Cardiac fibroblast (primary cell): Measurements from ENCODE around the gene MTOR.

ENCODE experiments used
- DNase-seq, 2 donors: peaks; one replicate each; pipeline versions ENCODE4 v3.0.0 to v3.0.0-alpha.2; 2010; ENCODE audit warnings: low read depth in 2 of 2
- H3K4me3 ChIP-seq, 2 donors: replicated peaks in 1 of 2; 1 replicate in 1 of 2; 2 replicates in 1 of 2; pipeline ENCODE4 v1.5.1; 2011; ENCODE audit warnings: low read depth in 2 of 2, low read length in 2 of 2, mild to moderate bottlenecking in 2 of 2, moderate library complexity in 1 of 2
- TF ChIP-seq, protein P1 (sequence below): IDR thresholded peaks from one replicate; pipeline ENCODE4 v1.5.1; 2011; ENCODE audit warnings: low read depth, mild to moderate bottlenecking, low read length, inconsistent platforms

MTOR gene

DNA sequence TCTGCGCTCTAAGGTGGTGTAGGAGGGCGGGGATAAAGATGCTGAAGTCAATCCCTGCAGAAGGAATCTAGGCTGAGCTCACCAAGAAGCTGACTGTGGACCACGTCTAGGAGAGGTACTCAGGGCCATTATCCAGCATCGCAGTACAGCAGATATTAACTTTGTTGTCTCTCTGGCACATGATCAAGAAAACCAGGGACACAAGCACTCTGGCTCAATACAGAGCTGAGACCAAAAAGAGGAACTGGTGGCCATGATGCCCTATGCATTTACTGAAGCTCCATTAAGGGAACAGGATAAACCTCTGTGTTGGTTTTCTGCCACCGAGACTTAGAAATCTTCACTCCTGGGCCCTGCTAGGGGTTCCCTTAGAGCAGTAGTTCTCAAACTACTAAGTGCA lies 111.2 kb downstream of the MTOR start:
- TF ChIP-seq, protein P1, sequence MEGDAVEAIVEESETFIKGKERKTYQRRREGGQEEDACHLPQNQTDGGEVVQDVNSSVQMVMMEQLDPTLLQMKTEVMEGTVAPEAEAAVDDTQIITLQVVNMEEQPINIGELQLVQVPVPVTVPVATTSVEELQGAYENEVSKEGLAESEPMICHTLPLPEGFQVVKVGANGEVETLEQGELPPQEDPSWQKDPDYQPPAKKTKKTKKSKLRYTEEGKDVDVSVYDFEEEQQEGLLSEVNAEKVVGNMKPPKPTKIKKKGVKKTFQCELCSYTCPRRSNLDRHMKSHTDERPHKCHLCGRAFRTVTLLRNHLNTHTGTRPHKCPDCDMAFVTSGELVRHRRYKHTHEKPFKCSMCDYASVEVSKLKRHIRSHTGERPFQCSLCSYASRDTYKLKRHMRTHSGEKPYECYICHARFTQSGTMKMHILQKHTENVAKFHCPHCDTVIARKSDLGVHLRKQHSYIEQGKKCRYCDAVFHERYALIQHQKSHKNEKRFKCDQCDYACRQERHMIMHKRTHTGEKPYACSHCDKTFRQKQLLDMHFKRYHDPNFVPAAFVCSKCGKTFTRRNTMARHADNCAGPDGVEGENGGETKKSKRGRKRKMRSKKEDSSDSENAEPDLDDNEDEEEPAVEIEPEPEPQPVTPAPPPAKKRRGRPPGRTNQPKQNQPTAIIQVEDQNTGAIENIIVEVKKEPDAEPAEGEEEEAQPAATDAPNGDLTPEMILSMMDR: no peak
- DNase-seq: no peak
- H3K4me3 ChIP-seq: no peak overlapping the region

DNA sequence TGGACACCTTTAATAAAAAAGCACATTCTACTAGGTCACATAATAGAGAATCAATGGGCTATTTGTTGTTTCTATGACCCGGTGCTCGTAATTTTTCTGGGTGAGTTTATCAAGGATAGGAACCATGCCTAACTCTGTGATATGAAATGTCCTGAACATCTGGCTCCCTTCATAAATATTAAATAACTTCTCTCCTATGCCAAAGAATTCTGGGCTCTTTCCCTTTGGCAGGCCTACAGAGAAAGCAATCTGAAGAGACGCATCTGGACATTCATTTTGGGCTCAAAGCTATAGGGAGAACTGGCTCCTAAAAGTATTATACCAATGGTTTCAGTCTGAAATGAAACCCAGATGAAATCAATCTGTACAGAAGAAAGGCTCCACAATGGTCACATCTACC lies 112.0 kb downstream of the MTOR start:
- TF ChIP-seq, protein P1: no peak
- H3K4me3 ChIP-seq: no peak overlapping the region
- DNase-seq: peak in 1 of 2 donors; percentile 51

DNA sequence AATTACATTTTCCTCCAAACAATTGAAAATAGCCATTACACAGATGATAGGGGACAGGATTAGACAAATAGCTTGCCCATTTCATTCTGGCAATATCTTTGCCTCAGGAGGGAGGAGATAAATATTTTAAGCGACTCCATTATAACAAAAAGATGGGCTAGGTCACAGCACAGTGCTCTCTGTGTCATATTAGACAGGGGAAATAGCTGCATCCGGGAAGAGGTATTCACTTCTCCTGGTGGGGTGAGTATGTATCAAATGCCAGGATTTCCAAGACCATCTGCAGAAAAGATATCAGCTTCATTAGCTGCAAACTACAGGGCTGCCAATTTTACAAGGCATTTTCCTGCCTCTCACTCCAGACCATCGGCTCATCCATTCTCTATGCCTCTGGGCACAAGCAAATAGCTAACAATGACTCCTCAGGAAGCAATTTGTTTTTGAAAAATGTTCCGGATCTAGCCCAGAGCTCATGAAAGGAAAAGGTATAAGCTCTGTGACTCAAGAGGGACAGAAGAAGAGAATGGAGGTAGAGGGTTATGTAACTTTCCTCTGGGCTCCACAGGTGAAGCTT lies 115.1 kb downstream of the MTOR start:
- no peak overlapping the region for H3K4me3 ChIP-seq
- peak in 1 of 2 donors; percentile 31 for DNase-seq
- TF ChIP-seq, protein P1: no peak

DNA sequence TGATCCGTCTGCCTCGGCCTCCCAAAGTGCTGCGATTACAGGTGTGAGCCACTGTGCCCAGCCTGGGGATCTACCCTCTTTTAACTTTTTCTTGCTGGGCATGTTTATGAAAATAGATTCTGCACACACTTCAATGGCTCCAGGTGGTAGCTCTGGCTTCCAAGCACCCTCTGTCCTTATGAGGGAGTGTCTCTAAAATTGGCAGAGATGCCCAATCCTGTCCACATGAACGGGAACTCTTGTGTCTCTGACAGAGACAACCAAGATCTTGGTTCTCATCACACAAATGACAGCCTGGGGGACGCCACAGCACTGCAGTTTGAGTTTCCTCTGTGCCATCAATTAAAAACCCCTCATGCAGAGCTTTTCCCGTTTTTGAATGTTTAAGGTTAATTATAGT lies 116.6 kb downstream of the MTOR start:
- no peak overlapping the region for H3K4me3 ChIP-seq
- no peak for DNase-seq
- TF ChIP-seq, protein P1: no peak

DNA sequence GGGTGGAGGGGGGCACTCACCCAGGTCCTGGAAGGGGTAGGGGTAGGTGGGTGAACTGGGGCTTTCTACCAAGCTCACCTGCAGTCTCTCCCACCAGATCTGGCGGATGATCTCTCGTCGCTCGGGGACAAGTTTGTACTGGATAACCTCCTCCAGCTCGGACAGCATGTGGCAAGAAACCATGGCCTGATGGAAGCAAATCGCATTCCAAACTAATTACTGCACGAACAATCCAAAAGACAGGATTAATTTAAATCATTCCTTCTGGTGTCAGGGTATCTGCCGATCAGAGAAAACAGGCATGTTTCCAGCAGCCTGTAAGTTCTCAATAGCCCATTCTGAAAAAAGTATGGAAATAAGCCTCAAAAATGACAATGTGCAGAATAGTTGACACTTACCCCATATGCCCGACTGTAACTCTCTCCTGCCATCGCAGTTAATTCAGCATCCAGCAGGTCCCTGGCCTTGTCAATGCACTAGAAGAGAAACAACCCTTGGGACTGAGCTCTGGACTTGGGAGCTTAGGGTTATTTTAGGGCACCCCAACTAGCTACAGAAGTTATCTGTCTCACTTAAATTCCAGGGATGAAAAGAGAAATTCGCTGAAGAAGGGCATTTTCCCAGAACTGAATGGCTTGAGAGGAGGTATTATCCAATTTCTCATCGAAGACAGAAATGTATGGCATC lies 117.6 kb downstream of the MTOR start:
- DNase-seq: no peak
- TF ChIP-seq, protein P1: no peak
- no peak overlapping the region for H3K4me3 ChIP-seq

DNA sequence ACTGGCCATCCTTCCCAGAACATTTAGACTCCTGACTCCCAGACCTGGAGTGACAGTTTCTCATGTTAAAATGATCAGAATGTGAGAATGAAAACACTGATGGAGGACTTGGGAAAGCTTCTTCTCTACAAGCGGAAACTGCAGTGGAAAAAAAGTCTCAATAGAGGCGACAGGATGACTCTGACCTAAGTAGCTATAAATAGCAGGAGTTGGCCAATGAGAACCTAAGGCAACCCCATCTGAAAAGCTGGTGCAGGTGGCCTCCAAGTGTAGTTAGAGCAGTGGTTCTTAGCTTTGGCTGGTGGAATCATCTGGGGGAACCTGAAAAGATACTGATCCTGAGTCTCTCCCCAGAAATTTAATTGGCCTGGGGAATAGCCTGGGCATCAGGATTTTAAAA lies 118.4 kb downstream of the MTOR start:
- no peak for DNase-seq
- H3K4me3 ChIP-seq: no peak overlapping the region
- TF ChIP-seq, protein P1: no peak
